GM10248 (cell line): ENCODE measurements around the gene TRAF3.

Experiments
- CTCF ChIA-PET: fragments of 300-600 bp; sonication (Branson Sonifier 250); formaldehyde crosslinking; extraction: SDS; loops from one replicate; lab custom pipeline; 2021; ENCODE audit warnings: antibody characterized with exemption; lab: Yijun Ruan, JAX
- POLR2A ChIA-PET: fragments of 350-650 bp; sonication (Branson Sonifier 250); formaldehyde crosslinking; extraction: SDS; loops from one replicate; lab custom pipeline; 2020; ENCODE audit warnings: antibody characterized with exemption; lab: Yijun Ruan, JAX
- DNase-seq: peaks from one replicate; pipeline ENCODE4 v3.0.0; 2012; ENCODE audit errors: extremely low spot score
- CTCF ChIP-seq: IDR thresholded peaks from 2 replicates; pipeline ENCODE4 v1.5.1; 2012; ENCODE audit warnings: mild to moderate bottlenecking, low read depth; ENCODE audit errors: extremely low read depth, missing control alignments, control extremely low read depth

TRAF3 gene

GRCh38 chr14:102913341-102914211 is 136.3 kb downstream of the TRAF3 start:
- CTCF ChIA-PET: interaction anchor here (1.0 to 2.4 kb wide), 3 partner anchors 13 to 219 kb away, joined by 4 to 15 read pairs (median 5); no protein-coding TSS in a partner anchor

GRCh38 chr14:102914474-102915291 is 137.4 kb downstream of the TRAF3 start:
- CTCF ChIA-PET: interaction anchor here (2.4 kb wide), 1 partner anchor 220 kb away, joined by 15 read pairs; no protein-coding TSS in a partner anchor
- TF ChIP-seq CTCF: no peak

More at GRCh38 chr14:102913341-102914211, 136.3 kb downstream of the TRAF3 start:
- POLR2A ChIA-PET: no interaction called here
- DNase-seq: no peak
- no peak for TF ChIP-seq CTCF

GRCh38 chr14:102915292-102916110 is 138.3 kb downstream of the TRAF3 start:
- no peak for TF ChIP-seq CTCF
- POLR2A ChIA-PET: interaction anchor here (0.5 to 0.6 kb wide), 2 partner anchors 24 to 39 kb away, joined by 3 to 6 read pairs; no protein-coding TSS in a partner anchor
- CTCF ChIA-PET: interaction anchor here (2.4 kb wide), 1 partner anchor 221 kb away, joined by 15 read pairs; no protein-coding TSS in a partner anchor

More at GRCh38 chr14:102914474-102915291, 137.4 kb downstream of the TRAF3 start:
- POLR2A ChIA-PET: no interaction called here
- DNase-seq: no peak

GRCh38 chr14:102916347-102917055 is 139.3 kb downstream of the TRAF3 start:
- no peak for DNase-seq
- no peak for TF ChIP-seq CTCF
- POLR2A ChIA-PET: interaction anchor here (0.5 to 0.6 kb wide), 2 partner anchors 25 to 38 kb away, joined by 3 to 6 read pairs; no protein-coding TSS in a partner anchor
- CTCF ChIA-PET: interaction anchor here (1.8 to 2.9 kb wide), 3 partner anchors 15 to 222 kb away, joined by 5 to 27 read pairs (median 15); no protein-coding TSS in a partner anchor

More at GRCh38 chr14:102915292-102916110, 138.3 kb downstream of the TRAF3 start:
- DNase-seq: no peak

- DNase-seq: no peak
- CTCF ChIA-PET: interaction anchor here (1.3 to 2.9 kb wide), 3 partner anchors 15 to 392 kb away, joined by 4 to 27 read pairs (median 5); no protein-coding TSS in a partner anchor
- TF ChIP-seq CTCF: no peak
- POLR2A ChIA-PET: no interaction called here
These were observed 139.8 kb downstream of the TRAF3 start for GRCh38 chr14:102917056-102917385.
